ENCODE measurements around the gene ZBTB25. TPM values are rescaled to one million over a fixed set of nuclear protein-coding genes. Genes with fewer than 3 reads are reported as not detected.
"Not testable (repeated sequence)": the region's sequence is repeated elsewhere in the genome, so short reads cannot be mapped to it uniquely, and the experiment has no call there.

ZBTB25 gene
- total RNA-seq, 2 experiments from 2014 or later, result 18.4 to 35.4 TPM

GRCh38 chr14:64520699-64521098 lies 17.1 kb upstream of the ZBTB25 start:
- H4K20me1 ChIP-seq (ENCODE audit: insufficient read depth, low read length), result peaks cover 9% of the 10 kb centered on the region; the same call in 1 of the 2 replicates
- H3K79me2 ChIP-seq (ENCODE audit: insufficient read depth, low read depth, low read length), result peaks cover 40% of the 10 kb centered on the region
- no peaks in the 10 kb centered on the region for H3K4me1 ChIP-seq (ENCODE audit: insufficient read depth, low read length, poor library complexity, severe bottlenecking)
- H3K4me2 ChIP-seq (ENCODE audit: low read length), result no peak overlapping the region
- H3K27ac ChIP-seq (ENCODE audit: low read depth, low read length, poor library complexity, severe bottlenecking), result no peak overlapping the region
- TF ChIP-seq EZH2phosphoT487 (IDR thresholded peaks at IDR 0.05; ENCODE audit: borderline replicate concordance, low read depth, low read length), result no peak
- TF ChIP-seq CTCF (conservative IDR thresholded peaks at IDR 0.05; ENCODE audit: low read length), result no peak
- H3K9me2 ChIP-seq (ENCODE audit: insufficient read depth, low read length), result no peaks in the 10 kb centered on the region
- H3K4me3 ChIP-seq (ENCODE audit: low read depth, low read length, poor library complexity, severe bottlenecking), result no peak overlapping the region
- DNase-seq (ENCODE audit: low spot score), result no peak
- H2AFZ ChIP-seq (ENCODE audit: low read length), result no peak overlapping the region
- ChIA-PET POLR2A (interaction anchor here (0.6 to 1.4 kb wide), 6 partner anchors 10 to 177 kb away, joined by 3 to 4 read pairs (median 3); no protein-coding TSS in a partner anchor), CTCF (ENCODE audit: unreplicated experiment) (no interaction called here)
- H3K36me3 ChIP-seq (ENCODE audit: insufficient read depth, low read length), result peaks cover 39% of the 10 kb centered on the region
- H3K9me3 ChIP-seq (ENCODE audit: low read length), result no peaks in the 10 kb centered on the region
- BruUV-seq (replicated peaks), result no TSS peak
- intact Hi-C loops (cut with micrococcal nuclease; ENCODE audit: unreplicated experiment), result no loop called here

- no peaks in the 10 kb centered on the region for H3K4me1 ChIP-seq (ENCODE audit: insufficient read depth, low read length, poor library complexity, severe bottlenecking)
- TF ChIP-seq CTCF (conservative IDR thresholded peaks at IDR 0.05; ENCODE audit: low read length) (no peak), EZH2phosphoT487 (IDR thresholded peaks at IDR 0.05; ENCODE audit: borderline replicate concordance, low read depth, low read length) (no peak)
Measured at GRCh38 chr14:64518229-64518628, 14.6 kb upstream of the ZBTB25 start.

GRCh38 chr14:64517667-64518066 lies 14.0 kb upstream of the ZBTB25 start:
- BruUV-seq (replicated peaks); H3K4me2 ChIP-seq (ENCODE audit: low read length); DNase-seq (ENCODE audit: low spot score); H3K4me1 ChIP-seq (ENCODE audit: insufficient read depth, low read length, poor library complexity, severe bottlenecking); CTCF ChIA-PET (ENCODE audit: unreplicated experiment); intact Hi-C loops (cut with micrococcal nuclease; ENCODE audit: unreplicated experiment); H3K9me2 ChIP-seq (ENCODE audit: insufficient read depth, low read length); POLR2A ChIA-PET; H2AFZ ChIP-seq (ENCODE audit: low read length); H3K9me3 ChIP-seq (ENCODE audit: low read length); H3K4me3 ChIP-seq (ENCODE audit: low read depth, low read length, poor library complexity, severe bottlenecking); H3K27ac ChIP-seq (ENCODE audit: low read depth, low read length, poor library complexity, severe bottlenecking): not testable (repeated sequence)
- Histone ChIP-seq H3K79me2 (ENCODE audit: insufficient read depth, low read depth, low read length) (peaks cover 67% of the 10 kb centered on the region), H3K36me3 (ENCODE audit: insufficient read depth, low read length) (peaks cover 26% of the 10 kb centered on the region), H4K20me1 (ENCODE audit: insufficient read depth, low read length) (peaks cover 17% of the 10 kb centered on the region)

More at GRCh38 chr14:64518229-64518628, 14.6 kb upstream of the ZBTB25 start:
- POLR2A ChIA-PET, result interaction anchor here (0.7 to 0.9 kb wide), 2 partner anchors 9 to 1263 kb away, joined by 3 read pairs; no protein-coding TSS in a partner anchor
- intact Hi-C loops (cut with micrococcal nuclease; ENCODE audit: unreplicated experiment), result no loop called here
- no peak overlapping the region for H3K27ac ChIP-seq (ENCODE audit: low read depth, low read length, poor library complexity, severe bottlenecking)
- CTCF ChIA-PET (ENCODE audit: unreplicated experiment), result no interaction called here
- H4K20me1 ChIP-seq (ENCODE audit: insufficient read depth, low read length), result peaks cover 17% of the 10 kb centered on the region
- peaks cover 27% of the 10 kb centered on the region for H3K36me3 ChIP-seq (ENCODE audit: insufficient read depth, low read length)
- DNase-seq (ENCODE audit: low spot score), result no peak
- no peaks in the 10 kb centered on the region for H3K9me2 ChIP-seq (ENCODE audit: insufficient read depth, low read length)
- no peak overlapping the region for H2AFZ ChIP-seq (ENCODE audit: low read length)
- no TSS peak for BruUV-seq (replicated peaks)
- no peak overlapping the region for H3K4me3 ChIP-seq (ENCODE audit: low read depth, low read length, poor library complexity, severe bottlenecking)
- no peak overlapping the region for H3K4me2 ChIP-seq (ENCODE audit: low read length)
- no peaks in the 10 kb centered on the region for H3K9me3 ChIP-seq (ENCODE audit: low read length)
- peaks cover 61% of the 10 kb centered on the region for H3K79me2 ChIP-seq (ENCODE audit: insufficient read depth, low read depth, low read length)

Data from OCI-LY7 (cell line).